Measurements from ENCODE around the gene CDH23.

DNA sequence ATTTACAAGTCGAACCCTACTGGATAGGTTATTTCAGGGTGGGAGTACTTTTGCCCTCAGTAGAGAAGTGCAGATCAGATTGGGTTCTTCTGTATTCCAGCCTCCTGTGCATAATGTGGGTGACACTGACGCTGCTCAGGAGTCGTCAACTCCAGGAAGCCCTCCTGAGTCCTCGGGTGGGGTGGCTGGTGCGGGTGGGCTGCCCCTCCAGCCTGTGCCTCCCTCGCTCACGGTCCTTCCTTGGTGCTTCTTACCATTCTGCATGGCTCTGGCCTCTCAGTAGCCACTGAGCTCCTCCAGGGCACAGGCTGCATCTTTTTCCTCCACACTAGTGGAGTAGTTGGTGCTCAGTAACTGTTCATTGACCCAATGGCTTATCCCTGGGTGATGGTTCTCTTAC is 4.3 kb downstream of the CDH23 start:
- no peak for TF ChIP-seq EZH2 (IDR thresholded peaks at IDR 0.05; ENCODE audit: insufficient read depth, poor library complexity, severe bottlenecking)
- no peak for TF ChIP-seq EZH2phosphoT487 (IDR thresholded peaks at IDR 0.05; ENCODE audit: insufficient read depth, low read depth)

Measured in GM23248 (cell line).